ENCODE results near the gene PFKFB4. TPM values are rescaled to one million over a fixed set of nuclear protein-coding genes. Genes with fewer than 3 reads are reported as not detected.

PFKFB4 gene
- total and polyA plus RNA-seq, 2 of the 4 experiments (the other 2 are of a cell fraction): 16.9 to 17.0 TPM

DNA sequence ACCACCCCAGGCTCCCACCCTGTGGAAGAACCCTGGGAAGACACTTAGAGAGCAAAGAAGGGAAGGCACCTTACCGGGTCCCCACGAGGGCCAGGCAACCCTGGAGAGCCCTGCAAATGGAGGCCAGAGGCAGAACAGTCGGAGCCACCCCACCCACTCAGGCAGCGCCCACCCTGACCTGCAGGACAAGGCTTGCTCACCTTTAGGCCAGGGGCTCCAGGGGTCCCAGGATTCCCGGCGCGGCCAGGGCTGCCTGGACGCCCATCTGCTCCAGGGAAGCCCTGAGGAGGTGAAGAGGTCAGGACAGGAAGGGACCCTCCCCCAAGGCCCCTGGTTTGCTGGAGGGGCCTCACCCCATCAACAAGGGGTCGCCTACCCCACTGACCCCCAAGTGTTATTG is 28.2 kb upstream of the PFKFB4 start:
- ChIA-PET CTCF (interaction anchor here (0.6 kb wide), 1 partner anchor 193 kb away, joined by 3 read pairs; no protein-coding TSS in a partner anchor), POLR2A (ENCODE audit: unreplicated experiment) (no interaction called here)
- Histone ChIP-seq H3K36me3 (ENCODE audit: control insufficient read depth, insufficient read depth, low read length) (peaks cover 88% of the 10 kb centered on the region), H3K9ac (ENCODE audit: low read depth, low read length) (no peak overlapping the region), H4K20me1 (ENCODE audit: insufficient read depth, low read length) (no peaks in the 10 kb centered on the region; the same call in 1 of the 2 replicates), H3K56ac (ENCODE audit: extremely low read depth, insufficient read depth, low read length) (no peak overlapping the region), H2BK5ac (ENCODE audit: low read depth, low read length, poor library complexity, severe bottlenecking) (no peak overlapping the region), H2AK9ac (replicated peaks; ENCODE audit: low read depth, low read length, poor library complexity) (no peak overlapping the region), H4K91ac (ENCODE audit: insufficient read depth, low read depth, low read length) (no peak overlapping the region), H2BK15ac (ENCODE audit: low read depth, low read length) (no peak overlapping the region), H4K8ac (ENCODE audit: low read depth in 2 of 2, low read length in 2 of 2) (no peak overlapping the region), H3K18ac (ENCODE audit: low read depth, low read length) (no peak overlapping the region), H2AFZ (replicated peaks; ENCODE audit: low read length, poor library complexity) (no peak overlapping the region), H3K9me1 (ENCODE audit: insufficient read depth, low read length) (0 out of 2 replicates have a peak, but pooled peaks cover 3% of the 10 kb centered on the region), H3K23ac (ENCODE audit: low read depth, low read length) (no peak overlapping the region), H3K27ac (ENCODE audit: insufficient read depth, low read length) (no peak overlapping the region), H4K5ac (ENCODE audit: low read depth, low read length) (no peak overlapping the region), H3K27me3 (ENCODE audit: control insufficient read depth, insufficient read depth, low read length) (no peaks in the 10 kb centered on the region), H2BK20ac (ENCODE audit: low read depth, low read length) (no peak overlapping the region), H3K4ac (ENCODE audit: low read depth, low read length) (no peak overlapping the region), H3K4me2 (ENCODE audit: low read depth, low read length) (no peak overlapping the region), H3K79me1 (ENCODE audit: low read depth in 1 of 2, low read length in 2 of 2) (peaks cover 3 to 36% of the 10 kb centered on the region in 2 experiments; a peak in 3 of 4 replicates), H3K14ac (replicated peaks; ENCODE audit: low read depth, low read length) (no peak overlapping the region), H2AK5ac (ENCODE audit: low read depth, low read length) (no peak overlapping the region), H3K9me3 (ENCODE audit: control insufficient read depth, insufficient read depth, low read length) (no peaks in the 10 kb centered on the region), H3K4me3 (ENCODE audit: insufficient read depth, low read depth, low read length) (no peak overlapping the region), H2BK120ac (ENCODE audit: low read depth, low read length) (no peak overlapping the region), H3K4me1 (ENCODE audit: control insufficient read depth, insufficient read depth, low read length) (no peaks in the 10 kb centered on the region)
- intact Hi-C loops (cut with micrococcal nuclease) (no loop called here), dilution Hi-C loops (cut with HindIII; ENCODE audit: low sequenced_read_pairs, unreplicated experiment) (no loop called here), in situ Hi-C loops (cut with MboI; ENCODE audit: low sequenced_read_pairs) (no loop called here)
- TF ChIP-seq SMC3 (IDR thresholded peaks at IDR 0.05; ENCODE audit: low read depth, low read length): no peak
- no peak for TF ChIP-seq RFX5 (IDR thresholded peaks at IDR 0.05; ENCODE audit: low read depth, low read length)
- TF ChIP-seq, protein P1, sequence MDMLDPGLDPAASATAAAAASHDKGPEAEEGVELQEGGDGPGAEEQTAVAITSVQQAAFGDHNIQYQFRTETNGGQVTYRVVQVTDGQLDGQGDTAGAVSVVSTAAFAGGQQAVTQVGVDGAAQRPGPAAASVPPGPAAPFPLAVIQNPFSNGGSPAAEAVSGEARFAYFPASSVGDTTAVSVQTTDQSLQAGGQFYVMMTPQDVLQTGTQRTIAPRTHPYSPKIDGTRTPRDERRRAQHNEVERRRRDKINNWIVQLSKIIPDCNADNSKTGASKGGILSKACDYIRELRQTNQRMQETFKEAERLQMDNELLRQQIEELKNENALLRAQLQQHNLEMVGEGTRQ (IDR thresholded peaks at IDR 0.05; ENCODE audit: low read depth, low read length): no peak
- ATAC-seq (ENCODE audit: low read depth) (no peak), DNase-seq (no peak)
- no TSS peak for BruUV-seq (replicated peaks)
- WGBS, 2 experiments (ENCODE audit: extremely low coverage in 2 of 2, insufficient read length in 1 of 2): 80% methylated on average over 2 of the region's 9 CpGs; no CpG with 5 or more reads in 1 of the 2 experiments
